Measurements from ENCODE around the gene ANKRD33. TPM values are rescaled to one million over a fixed set of nuclear protein-coding genes. Genes with fewer than 3 reads are reported as not detected.
A peak's percentile ranks its signal among the peaks of the same experiment; 100 is the strongest.

Gene ANKRD33
- total and polyA plus RNA-seq, 5 donors from 2014 or later: not detected

DNA sequence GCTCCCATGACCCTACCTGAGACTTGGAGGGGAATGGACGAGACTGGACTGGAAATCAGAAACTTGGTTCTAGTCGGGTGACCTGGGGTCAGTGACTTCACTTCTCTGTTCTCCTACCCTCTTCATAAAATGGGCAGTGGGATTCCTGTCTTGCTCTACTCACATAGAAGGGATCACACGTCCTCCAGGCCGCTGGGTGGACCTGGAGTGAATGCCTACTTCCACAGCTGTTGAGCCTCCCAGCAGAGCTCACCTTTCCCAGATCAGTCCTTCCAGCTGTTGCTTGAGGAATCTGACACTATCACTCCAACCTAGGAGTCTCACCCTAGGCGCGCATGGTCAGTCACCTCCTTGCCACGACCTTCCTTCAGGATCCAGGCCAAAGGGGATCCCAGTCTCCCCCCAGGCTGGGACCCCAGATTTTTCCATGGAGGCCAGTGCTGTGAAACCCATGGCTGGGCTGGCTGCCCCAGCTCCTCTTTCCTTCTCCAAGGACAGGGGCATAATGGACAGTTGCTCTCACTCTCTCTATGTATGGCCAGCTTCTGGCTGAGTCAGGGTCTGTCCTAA is 20.0 kb downstream of the ANKRD33 start:
- no peak overlapping the region for H3K27ac ChIP-seq (ENCODE audit: insufficient read depth, low read length, poor library complexity, severe bottlenecking)
- Mint-ChIP-seq H3K4me1 (peaks cover 0 to 2% (median 0%) of the 10 kb centered on the region in 4 donors), H3K9me3 (peaks cover 0 to 2% (median 0%) of the 10 kb centered on the region in 7 donors), H3K27ac (no peak overlapping the region), H3K27me3 (peaks cover 34% of the 10 kb centered on the region), H3K4me3 (no peak overlapping the region), H3K36me3 (no peaks in the 10 kb centered on the region)
- no peaks in the 10 kb centered on the region for H3K36me3 ChIP-seq (ENCODE audit: control insufficient read depth, insufficient read depth, low read length)
- peaks cover 16% of the 10 kb centered on the region for H3K27me3 ChIP-seq (ENCODE audit: control insufficient read depth, insufficient read depth, low read length)
- DNase-seq (no peak), ATAC-seq (ENCODE audit: low read depth in 2 of 2) (no peak)
- no peaks in the 10 kb centered on the region for H3K9me3 ChIP-seq (ENCODE audit: control insufficient read depth in 2 of 2, low read length in 2 of 2)
- H3K4me1 ChIP-seq (ENCODE audit: control insufficient read depth, insufficient read depth, low read length, poor library complexity, severe bottlenecking): no peaks in the 10 kb centered on the region
- H3K4me3 ChIP-seq (ENCODE audit: low read depth, low read length): no peak overlapping the region

DNA sequence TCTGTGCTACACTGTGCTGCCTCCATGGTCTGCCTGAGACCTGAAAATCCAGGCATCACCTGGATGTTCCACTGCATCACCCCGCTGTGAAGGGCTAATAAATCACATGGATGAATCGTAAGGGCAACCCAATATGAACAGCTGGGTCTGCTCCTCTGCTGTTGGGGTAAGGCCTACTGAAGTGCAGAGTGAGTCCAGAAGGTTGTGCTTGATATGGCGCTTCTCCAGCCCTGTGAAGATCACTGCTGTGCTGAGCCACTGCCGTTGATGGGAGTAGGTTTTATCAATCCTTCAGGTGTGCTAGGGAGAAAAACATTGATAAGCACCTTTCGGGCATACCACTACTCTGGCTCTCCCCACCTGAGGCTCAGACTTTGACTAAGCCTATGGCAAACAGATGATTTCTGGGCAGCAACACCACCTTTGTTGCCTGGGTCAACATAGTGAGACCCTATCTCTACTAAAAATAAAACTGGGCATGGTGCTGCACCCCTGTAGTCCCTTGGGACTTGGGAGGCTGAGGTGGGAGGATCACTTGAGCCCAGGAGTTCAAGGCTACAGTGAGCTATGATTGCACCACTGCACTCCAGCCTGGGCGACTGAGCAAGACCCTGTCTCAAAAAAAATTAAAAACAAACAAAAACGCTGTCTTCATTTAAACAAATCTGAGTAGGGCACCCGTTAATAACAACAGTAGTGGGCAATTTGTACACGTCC is 21.1 kb downstream of the ANKRD33 start:
- H3K4me3 ChIP-seq (ENCODE audit: low read depth, low read length): no peak overlapping the region
- H3K27ac ChIP-seq (ENCODE audit: insufficient read depth, low read length, poor library complexity, severe bottlenecking): no peak overlapping the region
- no peak overlapping the region for H3K4me3 Mint-ChIP-seq
- peaks cover 16% of the 10 kb centered on the region for H3K27me3 ChIP-seq (ENCODE audit: control insufficient read depth, insufficient read depth, low read length)
- H3K4me1 ChIP-seq (ENCODE audit: control insufficient read depth, insufficient read depth, low read length, poor library complexity, severe bottlenecking): no peaks in the 10 kb centered on the region
- DNase-seq (no peak), ATAC-seq (ENCODE audit: low read depth in 2 of 2) (no peak)
- H3K36me3 ChIP-seq (ENCODE audit: control insufficient read depth, insufficient read depth, low read length): no peaks in the 10 kb centered on the region
- H3K9me3 Mint-ChIP-seq: peaks cover 0 to 2% (median 0%) of the 10 kb centered on the region in 7 donors
- H3K4me1 Mint-ChIP-seq: peaks cover 0 to 2% (median 0%) of the 10 kb centered on the region in 4 donors
- H3K27ac Mint-ChIP-seq: no peak overlapping the region
- peaks cover 32% of the 10 kb centered on the region for H3K27me3 Mint-ChIP-seq
- H3K36me3 Mint-ChIP-seq: no peaks in the 10 kb centered on the region
- H3K9me3 ChIP-seq (ENCODE audit: control insufficient read depth in 2 of 2, low read length in 2 of 2): no peaks in the 10 kb centered on the region

DNA sequence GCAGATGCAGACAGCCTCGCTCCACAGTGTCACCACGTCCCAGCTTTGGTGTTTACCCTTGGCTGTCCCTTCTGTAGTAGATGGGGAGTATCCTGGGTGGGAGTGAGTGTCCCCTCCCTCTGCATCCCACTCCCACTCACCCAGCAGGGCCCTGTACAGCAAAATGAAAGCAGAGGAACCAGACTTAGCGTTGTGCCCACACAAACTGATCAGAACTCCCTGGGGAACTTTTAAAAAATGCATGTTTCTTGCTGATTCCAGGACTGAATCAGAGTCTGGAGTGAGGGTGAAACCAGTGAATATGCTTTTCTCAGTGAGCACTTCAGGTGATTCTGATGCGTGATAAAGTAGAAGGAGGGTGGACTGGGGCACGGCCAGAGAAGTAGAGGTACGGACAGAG is 22.3 kb downstream of the ANKRD33 start:
- Mint-ChIP-seq H3K27me3 (peaks cover 31% of the 10 kb centered on the region), H3K4me3 (no peak overlapping the region), H3K36me3 (no peaks in the 10 kb centered on the region), H3K9me3 (peaks cover 0 to 2% (median 0%) of the 10 kb centered on the region in 7 donors), H3K4me1 (peaks cover 0 to 2% (median 0%) of the 10 kb centered on the region in 4 donors), H3K27ac (no peak overlapping the region)
- ATAC-seq (ENCODE audit: low read depth in 2 of 2) (no peak), DNase-seq (no peak)
- no peaks in the 10 kb centered on the region for H3K36me3 ChIP-seq (ENCODE audit: control insufficient read depth, insufficient read depth, low read length)
- no peaks in the 10 kb centered on the region for H3K9me3 ChIP-seq (ENCODE audit: control insufficient read depth in 2 of 2, low read length in 2 of 2)
- no peaks in the 10 kb centered on the region for H3K4me1 ChIP-seq (ENCODE audit: control insufficient read depth, insufficient read depth, low read length, poor library complexity, severe bottlenecking)
- H3K4me3 ChIP-seq (ENCODE audit: low read depth, low read length): no peak overlapping the region
- peaks cover 16% of the 10 kb centered on the region for H3K27me3 ChIP-seq (ENCODE audit: control insufficient read depth, insufficient read depth, low read length)
- no peak overlapping the region for H3K27ac ChIP-seq (ENCODE audit: insufficient read depth, low read length, poor library complexity, severe bottlenecking)

DNA sequence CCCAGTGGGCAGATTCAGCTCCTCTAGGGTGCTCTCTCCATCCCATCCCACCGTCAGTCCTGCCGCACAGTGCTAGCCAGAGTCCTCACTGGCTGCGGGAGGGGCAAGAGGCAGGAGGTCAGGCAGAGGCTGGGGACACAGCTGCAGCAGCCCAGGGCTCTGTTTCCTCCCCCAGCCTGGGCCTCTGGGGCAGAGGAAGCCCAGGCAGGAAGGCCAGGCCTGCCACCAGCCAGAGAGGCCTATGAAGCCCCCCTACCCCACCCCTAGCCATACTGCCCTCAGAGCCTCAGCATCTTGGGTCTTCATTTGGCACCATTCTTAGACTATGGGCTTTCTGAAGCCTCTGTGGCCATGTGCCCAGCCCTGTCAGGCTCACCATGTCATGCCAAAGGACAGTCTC is 22.8 kb downstream of the ANKRD33 start:
- no peaks in the 10 kb centered on the region for H3K36me3 ChIP-seq (ENCODE audit: control insufficient read depth, insufficient read depth, low read length)
- no peak for DNase-seq
- no peak for ATAC-seq (ENCODE audit: low read depth in 2 of 2)

DNA sequence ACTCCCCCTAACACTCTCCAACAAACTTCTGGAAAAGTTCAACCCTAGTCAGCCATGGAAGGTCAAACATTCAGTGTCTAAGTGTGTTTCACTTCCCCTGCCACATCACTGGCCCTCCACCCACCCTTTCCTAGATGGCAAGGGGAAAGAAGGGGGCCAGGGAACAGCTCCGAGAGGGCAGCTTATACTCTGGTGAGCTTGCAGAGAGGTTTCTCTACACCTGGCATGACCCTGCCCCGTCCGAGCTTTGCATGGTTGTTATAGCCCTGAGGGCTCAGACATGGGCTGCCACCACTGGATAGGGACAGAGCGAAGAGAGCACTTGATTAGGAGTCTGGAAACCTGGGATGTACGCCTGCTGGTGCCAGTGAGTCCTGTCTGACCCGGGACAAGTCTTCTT is 23.4 kb downstream of the ANKRD33 start:
- no peak for ATAC-seq (ENCODE audit: low read depth in 2 of 2)
- H3K36me3 Mint-ChIP-seq: no peaks in the 10 kb centered on the region
- H3K27ac ChIP-seq (ENCODE audit: insufficient read depth, low read length, poor library complexity, severe bottlenecking): no peak overlapping the region

More for the DNA sequence above, 22.8 kb downstream of the ANKRD33 start:
- Mint-ChIP-seq H3K27ac (no peak overlapping the region), H3K27me3 (peaks cover 26% of the 10 kb centered on the region), H3K9me3 (peaks cover 0 to 2% (median 0%) of the 10 kb centered on the region in 7 donors), H3K4me3 (no peak overlapping the region), H3K4me1 (peaks cover 0 to 2% (median 0%) of the 10 kb centered on the region in 4 donors), H3K36me3 (no peaks in the 10 kb centered on the region)
- Histone ChIP-seq H3K27me3 (ENCODE audit: control insufficient read depth, insufficient read depth, low read length) (peaks cover 16% of the 10 kb centered on the region), H3K4me1 (ENCODE audit: control insufficient read depth, insufficient read depth, low read length, poor library complexity, severe bottlenecking) (no peaks in the 10 kb centered on the region), H3K4me3 (ENCODE audit: low read depth, low read length) (no peak overlapping the region), H3K27ac (ENCODE audit: insufficient read depth, low read length, poor library complexity, severe bottlenecking) (no peak overlapping the region), H3K9me3 (ENCODE audit: control insufficient read depth in 2 of 2, low read length in 2 of 2) (no peaks in the 10 kb centered on the region)

DNA sequence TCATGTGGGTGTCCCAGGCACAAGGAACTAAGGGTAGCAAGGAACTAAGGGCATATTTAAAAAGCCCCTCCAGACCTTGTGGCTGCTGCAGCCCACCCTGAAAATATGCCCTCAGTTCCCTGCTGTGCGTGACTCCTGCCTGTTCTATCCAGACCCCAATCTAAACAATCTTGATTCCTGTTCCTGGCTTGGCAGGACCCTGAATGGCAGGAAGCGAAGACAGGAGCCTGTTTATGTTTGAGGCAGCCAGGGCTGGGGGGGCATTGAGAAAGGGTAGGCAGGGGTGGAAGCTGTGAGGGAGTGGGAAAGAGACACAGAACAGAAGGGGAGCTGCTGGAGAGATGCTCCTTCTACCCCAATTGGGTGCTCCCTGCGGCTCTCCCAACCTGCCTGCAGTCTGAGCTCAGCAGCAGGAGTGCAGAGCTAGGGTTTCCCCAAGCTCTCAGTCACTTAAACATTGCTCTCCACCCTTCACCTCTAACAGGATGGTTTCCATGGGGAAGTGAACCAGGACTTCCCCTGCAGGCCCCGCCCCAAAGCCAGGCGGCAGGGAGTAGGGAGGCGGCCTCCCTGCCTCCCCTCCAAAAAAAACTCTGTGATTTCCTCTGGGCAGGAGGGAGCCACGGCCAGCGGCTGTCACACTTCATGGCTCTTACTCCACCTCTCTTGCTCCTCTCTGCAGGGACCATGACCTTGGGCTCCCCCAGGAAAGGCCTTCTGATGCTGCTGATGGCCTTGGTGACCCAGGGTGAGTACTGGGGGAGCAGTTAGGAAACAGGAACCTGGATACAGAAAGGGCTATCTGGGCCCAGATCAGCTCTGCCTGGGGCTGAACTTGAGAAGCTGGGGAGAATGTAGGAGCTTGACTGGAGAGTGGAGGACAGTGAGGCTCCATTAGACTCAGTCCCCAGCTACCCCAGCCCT is 24.1 kb downstream of the ANKRD33 start:
- no peak for DNase-seq
- H3K27me3 Mint-ChIP-seq: peaks cover 19% of the 10 kb centered on the region

More for the DNA sequence above, 23.4 kb downstream of the ANKRD33 start:
- no peak overlapping the region for H3K27ac Mint-ChIP-seq
- no peaks in the 10 kb centered on the region for H3K4me1 Mint-ChIP-seq
- Histone ChIP-seq H3K9me3 (ENCODE audit: control insufficient read depth in 2 of 2, low read length in 2 of 2) (no peaks in the 10 kb centered on the region), H3K27me3 (ENCODE audit: control insufficient read depth, insufficient read depth, low read length) (peaks cover 13% of the 10 kb centered on the region), H3K4me1 (ENCODE audit: control insufficient read depth, insufficient read depth, low read length, poor library complexity, severe bottlenecking) (no peaks in the 10 kb centered on the region), H3K4me3 (ENCODE audit: low read depth, low read length) (no peak overlapping the region), H3K36me3 (ENCODE audit: control insufficient read depth, insufficient read depth, low read length) (no peaks in the 10 kb centered on the region)
- peaks cover 22% of the 10 kb centered on the region for H3K27me3 Mint-ChIP-seq
- no peak for DNase-seq
- no peak overlapping the region for H3K4me3 Mint-ChIP-seq
- H3K9me3 Mint-ChIP-seq: peaks cover 0 to 2% (median 0%) of the 10 kb centered on the region in 7 donors

DNA sequence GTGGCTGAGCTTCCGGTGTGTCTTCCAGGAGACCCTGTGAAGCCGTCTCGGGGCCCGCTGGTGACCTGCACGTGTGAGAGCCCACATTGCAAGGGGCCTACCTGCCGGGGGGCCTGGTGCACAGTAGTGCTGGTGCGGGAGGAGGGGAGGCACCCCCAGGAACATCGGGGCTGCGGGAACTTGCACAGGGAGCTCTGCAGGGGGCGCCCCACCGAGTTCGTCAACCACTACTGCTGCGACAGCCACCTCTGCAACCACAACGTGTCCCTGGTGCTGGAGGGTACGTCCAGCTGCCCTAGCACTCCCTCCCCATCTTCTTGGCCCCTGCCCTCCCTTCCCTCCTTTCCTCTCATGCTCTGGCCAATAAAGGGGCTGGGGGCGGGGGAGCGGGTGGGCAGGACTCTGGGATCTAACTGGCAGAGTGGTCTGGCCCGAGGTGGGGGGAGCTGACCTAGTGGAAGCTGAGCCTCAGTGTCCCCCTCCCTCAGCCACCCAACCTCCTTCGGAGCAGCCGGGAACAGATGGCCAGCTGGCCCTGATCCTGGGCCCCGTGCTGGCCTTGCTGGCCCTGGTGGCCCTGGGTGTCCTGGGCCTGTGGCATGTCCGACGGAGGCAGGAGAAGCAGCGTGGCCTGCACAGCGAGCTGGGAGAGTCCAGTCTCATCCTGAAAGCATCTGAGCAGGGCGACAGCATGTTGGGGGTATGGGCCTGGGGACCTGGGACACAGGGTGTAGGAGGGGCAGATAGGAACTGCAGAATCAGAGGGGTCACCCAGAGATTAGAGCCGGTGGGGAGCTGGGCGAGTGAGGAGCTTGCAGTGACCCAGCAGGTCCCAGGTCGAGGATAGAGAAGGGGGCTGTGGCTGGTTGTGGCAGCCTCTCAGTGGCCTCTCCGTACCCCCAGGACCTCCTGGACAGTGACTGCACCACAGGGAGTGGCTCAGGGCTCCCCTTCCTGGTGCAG is 25.4 kb downstream of the ANKRD33 start:
- H3K9me3 Mint-ChIP-seq: no peaks in the 10 kb centered on the region
- H3K27ac ChIP-seq (ENCODE audit: insufficient read depth, low read length, poor library complexity, severe bottlenecking): no peak overlapping the region
- ATAC-seq (ENCODE audit: low read depth in 2 of 2): peak in 1 of 2 donors; percentile 3

More for the DNA sequence above, 24.1 kb downstream of the ANKRD33 start:
- H3K4me1 ChIP-seq (ENCODE audit: control insufficient read depth, insufficient read depth, low read length, poor library complexity, severe bottlenecking): no peaks in the 10 kb centered on the region
- H3K9me3 ChIP-seq (ENCODE audit: control insufficient read depth in 2 of 2, low read length in 2 of 2): no peaks in the 10 kb centered on the region
- H3K36me3 ChIP-seq (ENCODE audit: control insufficient read depth, insufficient read depth, low read length): no peaks in the 10 kb centered on the region
- no peak overlapping the region for H3K4me3 ChIP-seq (ENCODE audit: low read depth, low read length)
- Mint-ChIP-seq H3K27ac (no peak overlapping the region), H3K36me3 (no peaks in the 10 kb centered on the region), H3K4me1 (no peaks in the 10 kb centered on the region), H3K9me3 (peaks cover 0 to 2% (median 0%) of the 10 kb centered on the region in 7 donors), H3K4me3 (no peak overlapping the region)
- H3K27ac ChIP-seq (ENCODE audit: insufficient read depth, low read length, poor library complexity, severe bottlenecking): no peak overlapping the region
- no peak for ATAC-seq (ENCODE audit: low read depth in 2 of 2)
- peaks cover 12% of the 10 kb centered on the region for H3K27me3 ChIP-seq (ENCODE audit: control insufficient read depth, insufficient read depth, low read length)

More for the DNA sequence above, 25.4 kb downstream of the ANKRD33 start:
- H3K4me3 ChIP-seq (ENCODE audit: low read depth, low read length): no peak overlapping the region
- no peaks in the 10 kb centered on the region for H3K9me3 ChIP-seq (ENCODE audit: control insufficient read depth in 2 of 2, low read length in 2 of 2)
- DNase-seq: no peak
- peaks cover 13% of the 10 kb centered on the region for H3K27me3 Mint-ChIP-seq
- no peaks in the 10 kb centered on the region for H3K4me1 Mint-ChIP-seq
- no peak overlapping the region for H3K27ac Mint-ChIP-seq
- H3K36me3 ChIP-seq (ENCODE audit: control insufficient read depth, insufficient read depth, low read length): no peaks in the 10 kb centered on the region
- H3K4me1 ChIP-seq (ENCODE audit: control insufficient read depth, insufficient read depth, low read length, poor library complexity, severe bottlenecking): no peaks in the 10 kb centered on the region
- peaks cover 6% of the 10 kb centered on the region for H3K27me3 ChIP-seq (ENCODE audit: control insufficient read depth, insufficient read depth, low read length)
- H3K4me3 Mint-ChIP-seq: no peak overlapping the region
- no peaks in the 10 kb centered on the region for H3K36me3 Mint-ChIP-seq
